H1 (cell line): ENCODE data around the gene B4GALT5. TPM values are rescaled to one million over a fixed set of nuclear protein-coding genes. Genes with fewer than 3 reads are reported as not detected.

Experiments used
- CHD7 ChIP-seq: fragments of 300-600 bp; sonication (generic); IDR thresholded peaks from 2 replicates; pipeline ENCODE4 v1.7.1; 2012; ENCODE audit warnings: low read length, moderate library complexity, mild to moderate bottlenecking, inconsistent platforms; ENCODE audit not compliant: insufficient replicate concordance
- JUND ChIP-seq: IDR thresholded peaks from 2 replicates; pipeline ENCODE4 v1.6.1; 2011; ENCODE audit warnings: mild to moderate bottlenecking, improper control_type of control experiment, low read length
- KDM4A ChIP-seq: IDR thresholded peaks from one replicate; pipeline ENCODE4 v1.7.1; 2012; ENCODE audit warnings: low read depth, mild to moderate bottlenecking, moderate library complexity, low read length, inconsistent platforms; ENCODE audit not compliant: severe bottlenecking
- SIN3A ChIP-seq, 2 experiments: IDR thresholded peaks in 1 of 2; conservative IDR thresholded peaks in 1 of 2; 2 replicates each; pipeline ENCODE4 v1.6.1; 2011 to 2012; ENCODE audit warnings: low read length in 2 of 2, improper control_type of control experiment in 1 of 2, low read depth in 1 of 2, mild to moderate bottlenecking in 1 of 2
- SP4 ChIP-seq: IDR thresholded peaks from 2 replicates; pipeline ENCODE4 v1.6.1; 2012; ENCODE audit warnings: low read length, inconsistent platforms
- TBP ChIP-seq: IDR thresholded peaks from 2 replicates; pipeline ENCODE4 v1.6.1; 2011; ENCODE audit warnings: low read depth, low read length, improper control_type of control experiment
- YY1 ChIP-seq: IDR thresholded peaks from 2 replicates; pipeline ENCODE4 v1.6.1; 2011; ENCODE audit warnings: low read depth, mild to moderate bottlenecking, low read length
- polyA plus RNA-seq, 7 experiments: library from polyadenylated mRNA; depleted of rRNA in 3 of 7; stranded (reverse) in 5 of 7; unstranded in 2 of 7; fragments of >200 nt in 5 of 7; fragments of 200-250 nt in 2 of 7; gene quantifications; 1 replicate in 5 of 7; 2 replicates in 1 of 7; 4 replicates in 1 of 7; pipeline versions ENCODE4 v1.2.1 to v1.2.3, GENCODE V29; 2011 to 2013; ENCODE audit warnings: missing spikeins in 2 of 7, mixed read lengths in 2 of 7
- total RNA-seq: library from RNA; stranded (reverse); fragmentation: NEBNext Ultra II Directional; extraction: Animal tissue kit (Norgen Biotek cat#: 25700); gene quantifications from 2 replicates; pipeline ENCODE4 v1.2.1, GENCODE V29; 2021
- TF ChIP-seq, protein P1 (sequence below): IDR thresholded peaks from 2 replicates; pipeline ENCODE4 v1.6.1; 2011; ENCODE audit warnings: low read length, improper control_type of control experiment

B4GALT5 gene
- total and polyA plus RNA-seq, 2 of the 8 experiments (the other 6 are each of a cell fraction or from before 2014, with no cell fraction given), result 46.5 to 75.4 TPM

DNA sequence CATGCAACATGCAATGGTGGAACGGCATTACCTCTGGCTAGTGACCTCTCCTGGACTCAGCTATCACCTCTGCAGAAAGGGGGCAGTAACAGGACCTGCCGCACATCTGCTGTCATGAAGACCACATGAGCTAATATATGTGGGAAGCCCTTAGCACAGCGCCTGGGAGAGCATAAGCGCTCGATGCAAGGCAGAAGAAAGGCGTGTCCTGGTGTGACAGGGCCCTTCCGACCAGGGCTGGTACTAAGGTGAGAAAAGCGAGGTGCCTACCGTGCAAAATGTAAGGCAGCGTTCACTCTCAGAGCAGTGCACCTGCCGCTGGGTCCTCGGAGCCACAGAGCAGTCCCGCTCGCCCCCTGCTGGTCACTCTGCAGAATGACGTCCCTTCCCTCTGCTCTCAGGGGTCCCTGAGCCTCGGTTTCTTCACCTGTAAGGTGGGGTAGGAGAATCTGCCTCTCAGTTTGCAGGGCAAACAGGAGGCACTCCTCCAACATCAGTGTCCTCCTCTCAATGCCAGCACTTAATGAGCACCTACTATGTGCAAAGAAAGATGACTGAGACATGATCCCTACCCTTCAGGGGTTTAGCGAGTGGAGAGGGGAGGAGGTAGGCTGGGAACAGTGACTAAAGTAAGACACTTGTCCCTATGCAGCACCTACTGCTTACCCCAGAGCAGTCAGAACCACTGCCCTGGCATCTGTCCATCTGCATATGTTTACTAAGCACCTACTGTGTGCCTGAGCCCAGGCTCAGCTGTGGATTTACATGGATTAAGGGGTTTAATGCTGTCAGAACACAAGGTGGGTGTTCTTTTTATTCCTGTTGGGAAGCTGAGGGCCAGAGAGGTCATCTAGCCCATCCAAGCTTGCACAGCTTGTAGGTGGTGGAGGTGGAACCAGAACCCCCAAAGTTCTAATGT is 104.7 kb downstream of the B4GALT5 start (continued):
- TF ChIP-seq CHD7 (no peak), SIN3A (conservative IDR thresholded peaks at IDR 0.05 in 1 of 2, IDR thresholded peaks at IDR 0.05 in 1 of 2; ENCODE audit: low read depth in 1 of 2, low read length in 2 of 2) (0 out of 4 replicates have a peak, but pooled peaks of 1 of the 2 experiments have one; percentile 37), JUND (peak; percentile 48; the same call in 1 of the 2 replicates), YY1 (no peak), KDM4A (peak; percentile 59), TBP (no peak), SP4 (no peak)
- TF ChIP-seq, protein P1, sequence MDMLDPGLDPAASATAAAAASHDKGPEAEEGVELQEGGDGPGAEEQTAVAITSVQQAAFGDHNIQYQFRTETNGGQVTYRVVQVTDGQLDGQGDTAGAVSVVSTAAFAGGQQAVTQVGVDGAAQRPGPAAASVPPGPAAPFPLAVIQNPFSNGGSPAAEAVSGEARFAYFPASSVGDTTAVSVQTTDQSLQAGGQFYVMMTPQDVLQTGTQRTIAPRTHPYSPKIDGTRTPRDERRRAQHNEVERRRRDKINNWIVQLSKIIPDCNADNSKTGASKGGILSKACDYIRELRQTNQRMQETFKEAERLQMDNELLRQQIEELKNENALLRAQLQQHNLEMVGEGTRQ, result no peak
